Fibroblast of lung (primary cell): ENCODE measurements around the gene PRKCSH. TPM values are rescaled to one million over a fixed set of nuclear protein-coding genes. Genes with fewer than 3 reads are reported as not detected.
A peak's percentile ranks its signal among the peaks of the same experiment; 100 is the strongest.

ENCODE experiments used
- DNase-seq, 2 donors: peaks; one replicate each; pipeline versions ENCODE4 v3.0.0 to v3.0.0-alpha.2; 2010; ENCODE audit warnings: low read depth in 2 of 2
- H2AFZ ChIP-seq: 2 replicates; pipeline ENCODE4 v1.5.1; 2012; ENCODE audit warnings: low read length, control low read depth, inconsistent platforms
- H3K27ac ChIP-seq: 2 replicates; pipeline ENCODE4 v1.5.1; 2011; ENCODE audit warnings: low read length, control low read depth; ENCODE audit not compliant: insufficient read depth
- H3K27me3 ChIP-seq: 2 replicates; pipeline ENCODE4 v1.5.1; 2011; ENCODE audit warnings: mild to moderate bottlenecking, low read length; ENCODE audit not compliant: control insufficient read depth, insufficient read depth
- H3K36me3 ChIP-seq: 2 replicates; pipeline ENCODE4 v1.5.1; 2011; ENCODE audit warnings: low read length; ENCODE audit not compliant: control insufficient read depth, insufficient read depth
- H3K4me1 ChIP-seq: 2 replicates; pipeline ENCODE4 v1.5.1; 2011; ENCODE audit warnings: low read length; ENCODE audit not compliant: control insufficient read depth, insufficient read depth; ENCODE audit errors: extremely low read depth
- H3K4me2 ChIP-seq: 2 replicates; pipeline ENCODE4 v1.5.1; 2011; ENCODE audit warnings: low read length, control low read depth; ENCODE audit not compliant: insufficient read depth; ENCODE audit errors: extremely low read depth
- H3K4me3 ChIP-seq, 4 experiments: fragments of 200-600 bp in 1 of 4; sonication (generic) in 1 of 4; replicated peaks in 1 of 4; 2 replicates each; pipeline ENCODE4 v1.5.1; 2011 to 2016; ENCODE audit warnings: low read length in 4 of 4, low read depth in 3 of 4, mild to moderate bottlenecking in 3 of 4, control low read depth in 2 of 4, inconsistent platforms in 1 of 4, mixed read lengths in 1 of 4; ENCODE audit not compliant: insufficient read depth in 1 of 4; ENCODE audit errors: control extremely low read depth in 1 of 4
- H3K79me2 ChIP-seq: 2 replicates; pipeline ENCODE4 v1.5.1; 2012; ENCODE audit warnings: mild to moderate bottlenecking, low read length, inconsistent platforms; ENCODE audit not compliant: control insufficient read depth, insufficient read depth
- H3K9ac ChIP-seq: 2 replicates; pipeline ENCODE4 v1.5.1; 2011; ENCODE audit warnings: mild to moderate bottlenecking, low read length, control low read depth; ENCODE audit not compliant: insufficient read depth
- H3K9me3 ChIP-seq: 2 replicates; pipeline ENCODE4 v1.5.1; 2012; ENCODE audit warnings: low read depth, low read length; ENCODE audit not compliant: control insufficient read depth, insufficient read depth
- H4K20me1 ChIP-seq: 2 replicates; pipeline ENCODE4 v1.5.1; 2011; ENCODE audit warnings: low read length; ENCODE audit not compliant: control insufficient read depth, insufficient read depth; ENCODE audit errors: extremely low read depth
- CTCF ChIP-seq, 2 donors: IDR thresholded peaks in 1 of 2; conservative IDR thresholded peaks in 1 of 2; 1 replicate in 1 of 2; 2 replicates in 1 of 2; pipeline ENCODE4 v1.5.1; 2011 to 2012; ENCODE audit warnings: low read length in 2 of 2, control low read depth in 1 of 2, inconsistent platforms in 1 of 2, low read depth in 1 of 2, mild to moderate bottlenecking in 1 of 2
- EZH2 ChIP-seq: IDR thresholded peaks from 2 replicates; pipeline ENCODE4 v1.5.1; 2012; ENCODE audit warnings: low read length, control low read depth, mild to moderate bottlenecking; ENCODE audit errors: missing control alignments
- polyA plus RNA-seq, 2 donors: library from polyadenylated mRNA; depleted of rRNA in 1 of 2; stranded (reverse) in 1 of 2; unstranded in 1 of 2; fragments of >200 nt; gene quantifications; 2 replicates each; pipeline ENCODE4 v1.2.1, GENCODE V29; 2011 to 2012; ENCODE audit warnings: missing spikeins in 1 of 2
- total RNA-seq: library from RNA; depleted of rRNA; stranded (reverse); fragments of >200 nt; gene quantifications from 2 replicates; pipeline ENCODE4 v1.2.1, GENCODE V29; 2014

PRKCSH gene
- total and polyA plus RNA-seq, 2 donors (not counting 1 experiment from before 2014, with no cell fraction given), result 117 to 134 TPM

- peak overlapping the region; percentile 21 to 59 (median 37) for H3K4me3 ChIP-seq
- peaks cover 4% of the 10 kb centered on the region for H3K4me1 ChIP-seq
- no peak for DNase-seq
- H3K79me2 ChIP-seq, result peaks cover 18% of the 10 kb centered on the region
- H3K27me3 ChIP-seq, result no peaks in the 10 kb centered on the region
- H4K20me1 ChIP-seq, result no peaks in the 10 kb centered on the region
- no peaks in the 10 kb centered on the region for H3K9me3 ChIP-seq
- H3K4me2 ChIP-seq, result peak overlapping the region; percentile 61
- peak overlapping the region; percentile 90 for H2AFZ ChIP-seq
- H3K36me3 ChIP-seq, result peaks cover 3% of the 10 kb centered on the region
- H3K27ac ChIP-seq, result peak overlapping the region; percentile 30
- peak overlapping the region; percentile 53 for H3K9ac ChIP-seq
- TF ChIP-seq CTCF (conservative IDR thresholded peaks at IDR 0.05 in 1 of 2, IDR thresholded peaks at IDR 0.05 in 1 of 2; ENCODE audit: low read depth in 1 of 2, low read length in 2 of 2) (no peak), EZH2 (no peak)
These were observed 755 bp upstream of the PRKCSH start for GRCh38 chr19:11434703-11435056.

- no peaks in the 10 kb centered on the region for H3K27me3 ChIP-seq
- TF ChIP-seq CTCF (conservative IDR thresholded peaks at IDR 0.05 in 1 of 2, IDR thresholded peaks at IDR 0.05 in 1 of 2; ENCODE audit: low read depth in 1 of 2, low read length in 2 of 2) (no peak), EZH2 (no peak)
These were observed 438 bp downstream of the PRKCSH start for GRCh38 chr19:11435833-11436313.

GRCh38 chr19:11437955-11438354, 2.5 kb downstream of the PRKCSH start:
- Histone ChIP-seq H3K4me3 (no peak overlapping the region), H3K4me1 (peaks cover 4% of the 10 kb centered on the region), H3K9me3 (no peaks in the 10 kb centered on the region), H4K20me1 (no peaks in the 10 kb centered on the region), H3K4me2 (no peak overlapping the region), H3K79me2 (peaks cover 18% of the 10 kb centered on the region), H3K9ac (no peak overlapping the region), H2AFZ (no peak overlapping the region), H3K27me3 (no peaks in the 10 kb centered on the region), H3K27ac (no peak overlapping the region), H3K36me3 (peaks cover 19% of the 10 kb centered on the region)
- DNase-seq, result no peak
- TF ChIP-seq CTCF (conservative IDR thresholded peaks at IDR 0.05 in 1 of 2, IDR thresholded peaks at IDR 0.05 in 1 of 2; ENCODE audit: low read depth in 1 of 2, low read length in 2 of 2) (no peak), EZH2 (no peak)

More at GRCh38 chr19:11435833-11436313, 438 bp downstream of the PRKCSH start:
- peak overlapping the region; percentile 73 for H3K9ac ChIP-seq
- no peaks in the 10 kb centered on the region for H3K9me3 ChIP-seq
- H3K27ac ChIP-seq, result peak overlapping the region; percentile 82
- peak; percentile 20 to 31 for DNase-seq
- peak overlapping the region; percentile 97 for H2AFZ ChIP-seq
- peak overlapping the region; percentile 97 for H3K4me2 ChIP-seq
- peaks cover 18% of the 10 kb centered on the region for H3K79me2 ChIP-seq
- peaks cover 4% of the 10 kb centered on the region for H3K4me1 ChIP-seq
- peak overlapping the region; percentile 77 to 96 (median 91) for H3K4me3 ChIP-seq
- H3K36me3 ChIP-seq, result peaks cover 5% of the 10 kb centered on the region
- H4K20me1 ChIP-seq, result no peaks in the 10 kb centered on the region
